HG03571 (cell line): ENCODE results near the gene SYT3.
"Not testable (repeated sequence)": the region's sequence is repeated elsewhere in the genome, so short reads cannot be mapped to it uniquely, and the experiment has no call there.

Experiments
- ATAC-seq: cut with Tn5 transposase; IDR thresholded peaks from one replicate; pipeline ENCODE4 v1.9.1; 2021; ENCODE audit not compliant: unreplicated experiment

SYT3 gene

GRCh38 chr19:50604264-50605073, 35.2 kb downstream of the SYT3 start:
- not testable (repeated sequence) for ATAC-seq

- ATAC-seq, result no peak
These were observed 36.7 kb downstream of the SYT3 start for GRCh38 chr19:50602935-50603334.

GRCh38 chr19:50602496-50602895, 37.2 kb downstream of the SYT3 start:
- ATAC-seq, result no peak

DNA sequence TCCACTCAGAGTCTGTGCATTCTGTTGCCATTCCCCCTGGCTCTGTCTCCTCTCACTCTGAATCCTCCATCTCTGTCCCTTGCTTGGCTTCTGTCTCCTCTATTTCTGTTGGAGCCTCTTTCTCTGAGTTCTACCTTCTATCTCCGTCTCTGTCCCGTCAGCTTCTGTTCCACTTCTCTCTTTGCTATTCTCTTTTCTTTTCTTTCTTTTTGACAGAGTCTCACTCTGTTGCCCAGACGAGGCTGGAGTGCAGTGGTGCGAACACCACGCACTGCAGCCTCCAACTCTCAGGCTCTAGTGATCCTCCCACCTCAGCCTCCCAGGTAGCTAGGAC, 37.6 kb downstream of the SYT3 start:
- ATAC-seq, result no peak

GRCh38 chr19:50601407-50602088, 38.1 kb downstream of the SYT3 start:
- ATAC-seq, result no peak

- ATAC-seq, result no peak
These were observed 40.3 kb downstream of the SYT3 start for GRCh38 chr19:50599427-50599826.

DNA sequence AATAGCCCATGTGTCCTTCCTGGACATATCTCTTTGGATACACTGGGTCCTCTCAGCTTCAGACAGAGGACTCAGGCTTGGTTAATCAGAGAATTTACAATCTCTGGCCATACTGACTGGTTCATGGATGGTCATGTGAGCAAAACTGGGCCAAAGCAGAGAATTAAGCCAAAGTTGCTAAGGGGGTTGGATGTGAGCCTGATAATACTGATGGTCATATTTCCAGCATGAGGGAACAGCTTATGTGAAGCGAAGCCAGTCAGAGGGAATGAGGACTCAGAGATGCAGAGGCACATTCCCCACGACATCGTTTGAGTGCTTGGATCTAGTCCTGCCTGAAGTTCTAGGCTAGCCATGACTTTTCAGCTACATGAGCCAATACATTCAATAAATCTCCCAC, 49.5 kb downstream of the SYT3 start:
- no peak for ATAC-seq

GRCh38 chr19:50581795-50582660, 57.7 kb downstream of the SYT3 start:
- ATAC-seq, result not testable (repeated sequence)

DNA sequence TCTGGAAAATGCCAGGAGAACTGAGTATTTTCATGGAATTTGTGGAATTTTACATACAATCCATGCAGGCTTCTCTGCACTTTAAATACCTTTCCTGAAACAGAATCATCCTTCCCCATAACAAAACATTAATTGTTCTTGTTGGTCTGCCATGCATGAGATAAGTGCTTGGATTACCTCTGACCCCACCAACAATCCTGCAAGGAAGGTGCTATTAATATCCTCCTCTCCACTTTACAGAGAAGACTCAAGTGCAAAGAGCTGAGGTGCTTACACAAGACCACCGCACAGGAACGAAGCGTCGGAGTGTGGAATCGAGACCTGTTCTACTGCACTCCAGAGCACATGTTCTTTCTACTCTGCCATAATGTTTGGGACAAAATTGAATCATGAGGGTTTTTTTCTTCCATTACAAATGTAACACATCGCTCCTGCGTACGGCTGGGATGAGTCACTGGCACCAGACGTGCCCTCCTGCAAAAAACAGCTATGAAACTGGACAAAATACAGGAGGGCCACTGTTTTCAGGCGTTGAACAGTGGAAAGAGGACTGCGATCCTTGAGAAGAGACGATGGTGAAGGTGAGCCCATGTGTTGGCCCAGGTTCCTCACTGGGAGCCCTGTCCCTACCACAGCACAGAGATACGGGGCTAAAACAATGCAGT, 58.6 kb downstream of the SYT3 start:
- no peak for ATAC-seq

DNA sequence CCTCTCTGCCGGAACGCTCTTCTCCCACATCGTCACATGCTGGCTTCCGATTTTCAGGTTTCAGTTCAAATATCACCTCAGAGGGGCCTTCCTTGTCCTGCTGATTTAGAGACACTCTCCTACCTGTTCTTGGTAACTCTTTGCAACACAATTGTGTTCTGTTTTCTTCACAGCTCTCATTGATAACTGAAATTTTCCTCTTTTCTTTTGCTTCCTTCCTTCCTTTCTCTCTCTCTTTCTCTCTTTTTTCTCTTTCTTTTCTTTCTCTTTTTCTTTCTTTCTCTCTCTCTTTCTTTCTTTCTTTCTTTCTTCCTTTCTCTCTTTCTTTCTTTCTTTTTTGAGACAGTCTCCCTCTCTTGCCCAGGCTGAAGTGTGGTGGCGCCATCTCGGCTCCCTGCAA, 59.4 kb downstream of the SYT3 start:
- no peak for ATAC-seq

DNA sequence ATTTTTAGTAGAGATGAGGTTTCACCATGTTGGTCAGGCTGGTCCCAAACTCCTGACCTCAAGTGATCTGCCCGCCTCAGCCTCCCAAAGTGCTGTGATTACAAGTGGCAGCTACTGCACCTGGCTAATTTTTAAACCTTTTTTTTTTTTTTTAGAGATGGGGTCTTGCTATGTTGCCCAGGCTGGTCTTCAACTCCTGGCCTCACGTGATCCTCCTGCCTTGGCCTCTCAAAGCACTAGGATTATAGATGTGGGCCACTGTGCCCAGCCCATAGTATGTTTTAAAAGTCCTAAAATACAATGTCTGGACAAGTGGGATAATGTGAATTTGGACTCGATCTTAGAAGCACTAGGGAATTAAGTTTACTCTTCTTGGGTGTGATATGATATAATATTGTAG, 62.9 kb downstream of the SYT3 start:
- ATAC-seq, result not testable (repeated sequence)

- no peak for ATAC-seq
These were observed 65.8 kb downstream of the SYT3 start for GRCh38 chr19:50573741-50574461.
